PC-3 (cell line): ENCODE measurements around the gene TTC33. TPM values are rescaled to one million over a fixed set of nuclear protein-coding genes. Genes with fewer than 3 reads are reported as not detected.

Source experiments
- ATAC-seq: fragments of 200-7000 bp; cut with Tn5 transposase; 2 replicates; pipeline ENCODE4 v1.9.1; 2020; ENCODE audit warnings: mild to moderate bottlenecking, moderate library complexity
- BruUV-seq: library from RNA; stranded (reverse); fragments of 400-500 nt; replicated peaks from 2 replicates; lab custom pipeline; 2021; lab: Mats Ljungman, UMichigan
- CTCF ChIA-PET: fragments of 300-600 bp; sonication (Branson Sonifier 250); formaldehyde crosslinking; loops from one replicate; lab custom pipeline; 2022; ENCODE audit warnings: antibody characterized with exemption; lab: Charles Lee
- POLR2A ChIA-PET: fragments of 300-600 bp; sonication (Branson Sonifier 250); formaldehyde crosslinking; loops from one replicate; lab custom pipeline; 2022; ENCODE audit warnings: antibody characterized with exemption; ENCODE audit not compliant: unreplicated experiment; lab: Charles Lee
- DNase-seq: peaks from one replicate; pipeline ENCODE4 v3.0.0-alpha.2; 2015
- H2AFZ ChIP-seq: fragments of 300-600 bp; sonication (generic); 2 replicates; pipeline ENCODE4 v1.6.0; 2016; ENCODE audit warnings: antibody characterized with exemption, low read length
- H3F3A ChIP-seq: fragments of 300-600 bp; sonication (generic); one replicate; pipeline ENCODE4 v1.6.0; 2017; ENCODE audit warnings: antibody characterized with exemption, low read length, control low read depth, mild to moderate bottlenecking; ENCODE audit not compliant: unreplicated experiment
- H3K27ac ChIP-seq: fragments of 300-600 bp; sonication (generic); 2 replicates; pipeline ENCODE4 v1.5.1; 2016; ENCODE audit warnings: mild to moderate bottlenecking, low read length
- H3K27me3 ChIP-seq: fragments of 300-600 bp; sonication (generic); 2 replicates; pipeline ENCODE4 v1.6.1; 2016; ENCODE audit warnings: low read length, mixed read lengths
- H3K36me3 ChIP-seq: fragments of 300-600 bp; sonication (generic); 2 replicates; pipeline ENCODE4 v1.6.1; 2016; ENCODE audit warnings: low read depth, mixed run types, low read length, mixed read lengths
- H3K4me1 ChIP-seq: fragments of 300-600 bp; sonication (generic); 2 replicates; pipeline ENCODE4 v1.5.1; 2016; ENCODE audit warnings: low read length; ENCODE audit not compliant: insufficient read depth
- H3K4me2 ChIP-seq: fragments of 300-600 bp; sonication (generic); 2 replicates; pipeline ENCODE4 v1.6.0; 2016; ENCODE audit warnings: low read length
- H3K4me3 ChIP-seq: fragments of 300-600 bp; sonication (generic); 2 replicates; pipeline ENCODE4 v1.5.1; 2016; ENCODE audit warnings: mild to moderate bottlenecking, low read length, mixed read lengths
- H3K79me2 ChIP-seq: fragments of 300-600 bp; sonication (generic); 2 replicates; pipeline ENCODE4 v1.6.1; 2017; ENCODE audit warnings: low read length, mixed read lengths
- H3K9ac ChIP-seq: fragments of 300-600 bp; sonication (generic); 2 replicates; pipeline ENCODE4 v1.6.0; 2016; ENCODE audit warnings: mild to moderate bottlenecking, low read length
- H3K9me2 ChIP-seq: fragments of 300-600 bp; sonication (generic); replicated peaks from 2 replicates; pipeline ENCODE4 v1.6.1; 2016; ENCODE audit warnings: mixed run types, low read length, mixed read lengths
- H3K9me3 ChIP-seq: fragments of 300-600 bp; sonication (generic); 2 replicates; pipeline ENCODE4 v1.6.1; 2016; ENCODE audit warnings: low read length, mixed read lengths
- H4K20me1 ChIP-seq: fragments of 300-600 bp; sonication (generic); 2 replicates; pipeline ENCODE4 v1.6.1; 2016; ENCODE audit warnings: low read length, mixed read lengths
- CTCF ChIP-seq: fragments of 300-600 bp; sonication (generic); conservative IDR thresholded peaks from 2 replicates; pipeline ENCODE4 v1.5.1; 2017; ENCODE audit warnings: antibody characterized with exemption, low read depth, mild to moderate bottlenecking, low read length
- EZH2 ChIP-seq: fragments of 300-600 bp; sonication (generic); IDR thresholded peaks from one replicate; pipeline ENCODE4 v1.6.1; 2017; ENCODE audit warnings: antibody characterized with exemption, mild to moderate bottlenecking, low read length; ENCODE audit not compliant: unreplicated experiment
- EZH2phosphoT487 ChIP-seq: fragments of 300-600 bp; sonication (generic); IDR thresholded peaks from 2 replicates; pipeline ENCODE4 v1.6.1; 2018; ENCODE audit warnings: mild to moderate bottlenecking, antibody characterized with exemption, low read length, borderline replicate concordance
- intact Hi-C: fragments of 100-400 bp; cut with micrococcal nuclease; formaldehyde crosslinking; loops from 2 replicates; pipeline ENCODE4 v1.9.0; 2023
- total RNA-seq: library from RNA; depleted of rRNA; stranded (reverse); fragments of >200 nt; gene quantifications from 2 replicates; pipeline ENCODE4 v1.2.3, GENCODE V29; 2014

TTC33 gene
- total RNA-seq, 1 experiment from 2014 or later, result 9.0 TPM

DNA sequence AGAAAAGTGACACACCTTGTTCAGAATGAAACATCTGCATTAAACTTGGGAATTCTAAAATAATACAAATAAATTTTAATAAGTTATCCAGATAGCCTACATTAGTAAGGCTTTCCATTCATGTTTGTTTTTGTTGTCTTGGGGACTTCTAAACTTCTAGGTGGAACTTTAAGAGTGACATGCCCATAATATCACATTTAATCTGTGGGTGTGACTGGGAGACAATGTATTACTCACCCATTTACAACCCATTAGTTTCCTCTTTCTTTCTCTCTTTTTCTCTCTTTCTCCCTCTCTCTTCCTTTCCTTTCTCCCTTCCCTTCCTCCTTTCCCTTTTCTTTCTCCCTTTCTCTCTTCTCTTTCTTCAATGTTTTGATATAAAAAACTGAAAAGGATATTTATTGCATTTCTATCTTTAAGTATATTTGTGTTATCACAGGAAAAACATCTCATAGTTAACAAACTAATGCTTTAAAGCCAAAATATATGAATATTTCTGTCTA is 88.5 kb downstream of the TTC33 start:
- H3K79me2 ChIP-seq, result no peaks in the 10 kb centered on the region
- H2AFZ ChIP-seq, result no peak overlapping the region
- peak; percentile 76 for ATAC-seq
- no peaks in the 10 kb centered on the region for H3K9me2 ChIP-seq
- intact Hi-C loops, result no loop called here
- DNase-seq, result peak; percentile 42
- H3K9me3 ChIP-seq, result no peaks in the 10 kb centered on the region
- no peaks in the 10 kb centered on the region for H3K27me3 ChIP-seq
- CTCF ChIA-PET, result no interaction called here
- H3F3A ChIP-seq, result no peaks in the 10 kb centered on the region
- TF ChIP-seq CTCF, result no peak
- no peak for TF ChIP-seq EZH2
- no peak for TF ChIP-seq EZH2phosphoT487
- no TSS peak for BruUV-seq
- no peaks in the 10 kb centered on the region for H3K36me3 ChIP-seq
- POLR2A ChIA-PET, result no interaction called here
- H3K4me1 ChIP-seq, result peaks cover 12% of the 10 kb centered on the region
- no peaks in the 10 kb centered on the region for H4K20me1 ChIP-seq
- no peak overlapping the region for H3K27ac ChIP-seq
- peak overlapping the region; percentile 20; the same call in 1 of the 2 replicates for H3K4me2 ChIP-seq
- H3K4me3 ChIP-seq, result no peak overlapping the region
- no peak overlapping the region for H3K9ac ChIP-seq

- Histone ChIP-seq H4K20me1 (no peaks in the 10 kb centered on the region), H3K79me2 (no peaks in the 10 kb centered on the region), H3K27me3 (no peaks in the 10 kb centered on the region), H3K4me3 (no peak overlapping the region), H3K4me1 (peaks cover 12% of the 10 kb centered on the region), H3K36me3 (no peaks in the 10 kb centered on the region), H3K27ac (no peak overlapping the region), H3K9me3 (no peaks in the 10 kb centered on the region), H3K9me2 (no peaks in the 10 kb centered on the region), H3K4me2 (0 out of 2 replicates have a peak overlapping the region, but pooled peaks have one; percentile 20), H3K9ac (no peak overlapping the region), H3F3A (no peaks in the 10 kb centered on the region), H2AFZ (no peak overlapping the region)
- no peak for DNase-seq
- ChIA-PET POLR2A (no interaction called here), CTCF (no interaction called here)
- ATAC-seq, result no peak
- intact Hi-C loops, result no loop called here
- no TSS peak for BruUV-seq
- no peak for TF ChIP-seq CTCF
- no peak for TF ChIP-seq EZH2phosphoT487
- no peak for TF ChIP-seq EZH2
These were observed 89.1 kb downstream of the TTC33 start for GRCh38 chr5:40666657-40667056.

DNA sequence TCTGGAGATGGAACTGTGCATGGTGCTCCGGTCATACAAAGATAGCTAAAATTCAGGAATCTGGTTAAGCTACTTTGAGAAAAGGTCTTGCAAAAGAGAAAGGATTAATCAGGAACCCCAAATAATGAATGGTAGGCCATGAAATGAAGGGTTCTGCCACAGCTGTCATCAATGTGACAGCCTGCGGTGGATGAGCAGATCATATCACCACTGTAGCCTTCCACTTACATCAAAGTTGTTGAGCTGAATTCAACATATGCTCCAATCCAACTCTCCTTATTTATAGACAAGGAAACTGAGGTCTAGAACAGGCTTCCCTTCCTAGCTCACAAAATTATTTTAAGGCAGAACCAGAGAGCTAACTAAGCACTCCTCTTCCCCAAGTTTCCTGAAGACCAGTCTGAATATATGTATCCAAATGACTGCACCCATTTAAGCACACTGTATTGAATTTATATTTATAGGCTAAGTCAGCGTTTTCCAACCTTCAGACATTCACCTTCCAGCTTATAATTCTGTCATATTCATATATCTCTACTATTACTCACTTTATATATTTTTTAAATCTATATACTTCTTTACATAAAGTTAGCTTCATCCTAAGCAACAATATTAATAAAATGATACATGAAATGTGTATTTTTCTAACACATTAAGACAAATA is 90.0 kb downstream of the TTC33 start:
- H3K4me3 ChIP-seq, result no peak overlapping the region
- H3K9me3 ChIP-seq, result no peaks in the 10 kb centered on the region
- peak; percentile 35; the same call in 1 of the 2 replicates for ATAC-seq
- POLR2A ChIA-PET, result interaction anchor here (0.6 kb wide), 1 partner anchor 12 kb away, joined by 4 read pairs; no protein-coding TSS in a partner anchor
- no peaks in the 10 kb centered on the region for H3F3A ChIP-seq
- no TSS peak for BruUV-seq
- CTCF ChIA-PET, result no interaction called here
- no peaks in the 10 kb centered on the region for H3K79me2 ChIP-seq
- no peak for TF ChIP-seq EZH2
- TF ChIP-seq EZH2phosphoT487, result no peak
- no peak for TF ChIP-seq CTCF
- H3K36me3 ChIP-seq, result no peaks in the 10 kb centered on the region
- intact Hi-C loops, result no loop called here
- peaks cover 12% of the 10 kb centered on the region for H3K4me1 ChIP-seq
- H3K9me2 ChIP-seq, result no peaks in the 10 kb centered on the region
- H3K4me2 ChIP-seq, result no peak overlapping the region
- H4K20me1 ChIP-seq, result no peaks in the 10 kb centered on the region
- H3K27ac ChIP-seq, result no peak overlapping the region
- no peak overlapping the region for H2AFZ ChIP-seq
- H3K9ac ChIP-seq, result no peak overlapping the region
- H3K27me3 ChIP-seq, result no peaks in the 10 kb centered on the region
- no peak for DNase-seq
